ENCODE data around the gene FBP2.

FBP2 gene

GRCh38 chr9:94593459-94594345, at the start of gene FBP2:
TSS of gene FBP2 (minus strand) at chr9:94593824. CDS start at chr9:94593726, 98 bp downstream.
- no peak for DNase-seq

GRCh38 chr9:94643176-94643575, 49.6 kb upstream of the FBP2 start:
- DNase-seq = no peak

- no peak for DNase-seq
Measured at GRCh38 chr9:94642501-94642900, 48.9 kb upstream of the FBP2 start.

- DNase-seq = no peak
Measured at GRCh38 chr9:94639999-94640376, 46.4 kb upstream of the FBP2 start.

- peak; percentile 8 for DNase-seq
Measured at GRCh38 chr9:94639061-94639998, 45.7 kb upstream of the FBP2 start, which contains the start of gene FBP1. TSS of gene FBP1 (minus strand) at chr9:94639518. CDS start at chr9:94639310, 208 bp downstream.

- no peak for DNase-seq
Measured at GRCh38 chr9:94638335-94639060, 44.9 kb upstream of the FBP2 start.

GRCh38 chr9:94632737-94633136, 39.1 kb upstream of the FBP2 start:
- no peak for DNase-seq

- no peak for DNase-seq
Measured at GRCh38 chr9:94631599-94631998, 38.0 kb upstream of the FBP2 start.

GRCh38 chr9:94630833-94631232, 37.2 kb upstream of the FBP2 start:
- no peak for DNase-seq

GRCh38 chr9:94630281-94630680, 36.7 kb upstream of the FBP2 start:
- DNase-seq = no peak

GRCh38 chr9:94627287-94627686, 33.7 kb upstream of the FBP2 start:
- no peak for DNase-seq

GRCh38 chr9:94625835-94626234, 32.2 kb upstream of the FBP2 start:
- DNase-seq = no peak

GRCh38 chr9:94624629-94625028, 31.0 kb upstream of the FBP2 start:
- DNase-seq = no peak

- no peak for DNase-seq
Measured at GRCh38 chr9:94623253-94623652, 29.6 kb upstream of the FBP2 start.

GRCh38 chr9:94622087-94622800, 28.6 kb upstream of the FBP2 start:
- DNase-seq = no peak

GRCh38 chr9:94619026-94619425, 25.4 kb upstream of the FBP2 start:
- no peak for DNase-seq

- DNase-seq = no peak
Measured at GRCh38 chr9:94613003-94613402, 19.4 kb upstream of the FBP2 start.

GRCh38 chr9:94612071-94612470, 18.4 kb upstream of the FBP2 start:
- DNase-seq = no peak

GRCh38 chr9:94611638-94612068, 18.0 kb upstream of the FBP2 start:
- DNase-seq = no peak

GRCh38 chr9:94610181-94610606, 16.6 kb upstream of the FBP2 start:
- no peak for DNase-seq

- DNase-seq = no peak
Measured at GRCh38 chr9:94607423-94607691, 13.7 kb upstream of the FBP2 start.

- DNase-seq = no peak
Measured at GRCh38 chr9:94606646-94607422, 13.2 kb upstream of the FBP2 start.

Data from DMS153 (cell line).